Measurements from ENCODE around the gene ADAM19.

The ADAM19 gene

DNA sequence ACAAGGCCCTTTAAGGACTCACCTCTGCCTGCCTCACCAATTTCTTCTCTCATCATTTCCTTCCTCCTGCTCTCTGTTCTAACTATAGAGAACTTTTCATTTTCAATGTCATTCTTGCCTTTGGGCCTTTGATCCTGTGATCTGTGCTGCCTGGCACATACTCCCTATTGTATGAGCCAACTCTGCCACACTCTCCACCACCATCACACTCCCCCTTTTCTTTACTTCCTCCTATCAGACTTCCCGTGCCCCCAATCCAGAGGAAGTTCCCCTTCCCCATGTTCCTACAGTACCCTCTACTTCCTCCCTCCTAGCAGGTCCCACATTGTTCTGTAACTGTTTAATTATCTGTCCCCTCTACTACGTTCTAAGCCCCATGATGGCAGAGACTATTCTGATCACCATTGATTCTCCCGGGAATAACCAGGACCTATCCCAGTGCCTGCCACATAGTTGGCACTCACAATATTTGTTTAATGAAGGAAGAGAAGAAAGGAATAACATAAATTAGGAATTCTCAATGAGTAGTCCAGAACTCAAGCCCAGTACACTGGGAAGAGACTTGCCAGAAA is 27.5 kb downstream of the ADAM19 start:
- TF ChIP-seq, protein P1, sequence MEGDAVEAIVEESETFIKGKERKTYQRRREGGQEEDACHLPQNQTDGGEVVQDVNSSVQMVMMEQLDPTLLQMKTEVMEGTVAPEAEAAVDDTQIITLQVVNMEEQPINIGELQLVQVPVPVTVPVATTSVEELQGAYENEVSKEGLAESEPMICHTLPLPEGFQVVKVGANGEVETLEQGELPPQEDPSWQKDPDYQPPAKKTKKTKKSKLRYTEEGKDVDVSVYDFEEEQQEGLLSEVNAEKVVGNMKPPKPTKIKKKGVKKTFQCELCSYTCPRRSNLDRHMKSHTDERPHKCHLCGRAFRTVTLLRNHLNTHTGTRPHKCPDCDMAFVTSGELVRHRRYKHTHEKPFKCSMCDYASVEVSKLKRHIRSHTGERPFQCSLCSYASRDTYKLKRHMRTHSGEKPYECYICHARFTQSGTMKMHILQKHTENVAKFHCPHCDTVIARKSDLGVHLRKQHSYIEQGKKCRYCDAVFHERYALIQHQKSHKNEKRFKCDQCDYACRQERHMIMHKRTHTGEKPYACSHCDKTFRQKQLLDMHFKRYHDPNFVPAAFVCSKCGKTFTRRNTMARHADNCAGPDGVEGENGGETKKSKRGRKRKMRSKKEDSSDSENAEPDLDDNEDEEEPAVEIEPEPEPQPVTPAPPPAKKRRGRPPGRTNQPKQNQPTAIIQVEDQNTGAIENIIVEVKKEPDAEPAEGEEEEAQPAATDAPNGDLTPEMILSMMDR (IDR thresholded peaks at IDR 0.05), result no peak
- Histone ChIP-seq H3K9me3 (no peaks in the 10 kb centered on the region), H3K4me1 (ENCODE audit: control insufficient read depth in 1 of 2, insufficient read depth in 1 of 2, low read depth in 1 of 2, low read length in 1 of 2) (peaks cover 63 to 81% of the 10 kb centered on the region in 2 experiments), H3K27me3 (no peaks in the 10 kb centered on the region), H3K36me3 (no peaks in the 10 kb centered on the region), H3K27ac (peak overlapping the region; percentile 83), H3K4me3 (ENCODE audit: low read depth in 1 of 2, low read length in 1 of 2) (peak overlapping the region in 1 of 2 experiments; percentile 39)

DNA sequence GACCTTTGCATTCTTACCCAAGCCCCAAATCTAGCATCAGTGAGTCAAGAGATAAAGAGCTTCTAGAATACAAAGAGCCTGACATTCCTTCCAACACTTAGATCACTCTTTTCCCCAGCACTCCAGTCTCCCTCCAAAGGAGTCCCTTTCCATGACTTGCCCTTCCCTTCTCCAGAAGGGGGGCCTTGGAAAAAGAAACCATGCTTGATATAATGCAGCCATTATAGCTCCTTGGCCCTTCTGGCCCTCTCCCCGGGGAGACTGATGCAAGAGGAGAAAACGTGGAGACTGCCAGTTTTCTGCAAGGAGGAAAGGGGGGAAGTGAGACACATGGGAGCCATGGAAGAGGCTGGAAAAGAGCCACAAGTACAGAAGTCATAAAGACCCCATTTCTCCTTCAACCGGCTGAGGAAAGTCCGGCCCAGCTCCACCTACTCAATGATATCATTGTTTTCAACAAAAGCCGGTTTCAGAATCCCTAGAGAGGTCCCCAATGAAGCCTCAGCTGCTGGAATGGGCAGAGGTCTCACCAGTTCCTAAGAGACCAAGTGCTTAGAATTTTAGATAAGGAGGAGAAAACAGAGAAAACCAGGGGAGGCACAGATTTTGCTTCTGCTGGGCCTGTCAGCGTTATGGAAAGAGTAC is 29.0 kb downstream of the ADAM19 start:
- Histone ChIP-seq H3K27me3 (no peaks in the 10 kb centered on the region), H3K36me3 (no peaks in the 10 kb centered on the region), H3K27ac (peak overlapping the region; percentile 83), H3K9me3 (no peaks in the 10 kb centered on the region), H3K4me1 (ENCODE audit: control insufficient read depth in 1 of 2, insufficient read depth in 1 of 2, low read depth in 1 of 2, low read length in 1 of 2) (peaks cover 76 to 92% of the 10 kb centered on the region in 2 experiments), H3K4me3 (ENCODE audit: low read depth in 1 of 2, low read length in 1 of 2) (no peak overlapping the region)
- TF ChIP-seq, protein P1 (IDR thresholded peaks at IDR 0.05), result no peak

DNA sequence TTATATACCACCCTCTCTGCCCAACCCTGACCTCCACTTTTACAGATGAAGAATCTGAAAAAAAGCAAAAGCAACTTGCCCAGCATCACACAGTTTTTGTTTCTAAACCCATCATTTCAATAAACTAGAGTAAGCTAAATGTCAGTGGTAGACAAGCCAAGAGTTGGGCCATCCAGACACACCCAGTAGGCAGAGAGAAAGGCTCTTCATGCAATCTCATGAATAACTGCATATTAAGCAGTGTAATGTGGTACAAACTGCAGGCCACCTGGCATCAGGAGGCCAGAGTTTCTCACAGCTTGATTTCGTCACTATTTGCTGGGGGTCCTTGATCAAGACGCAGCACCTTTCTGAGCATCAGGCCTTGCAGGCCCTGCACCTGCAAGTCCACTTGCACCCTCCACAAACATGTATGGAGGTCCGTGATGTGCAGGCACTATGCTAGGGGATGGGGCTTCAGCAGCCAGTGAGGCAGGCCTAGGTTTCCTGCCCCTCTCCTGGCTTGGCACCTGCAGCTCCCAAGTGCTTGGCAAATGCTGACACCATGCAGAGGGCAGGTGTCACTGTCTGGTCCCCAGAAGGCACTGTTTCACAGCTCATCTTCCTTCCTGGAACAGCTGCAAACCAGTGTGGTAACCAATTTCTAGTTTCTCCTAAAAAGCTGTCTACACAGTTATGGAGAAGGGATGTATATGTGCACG is 29.8 kb downstream of the ADAM19 start:
- H3K27ac ChIP-seq, result peak overlapping the region; percentile 83
- H3K4me3 ChIP-seq (ENCODE audit: low read depth in 1 of 2, low read length in 1 of 2), result peak overlapping the region in 1 of 2 experiments; percentile 25
- H3K36me3 ChIP-seq, result no peaks in the 10 kb centered on the region
- H3K4me1 ChIP-seq (ENCODE audit: control insufficient read depth in 1 of 2, insufficient read depth in 1 of 2, low read depth in 1 of 2, low read length in 1 of 2), result peaks cover 84 to 97% of the 10 kb centered on the region in 2 experiments
- no peaks in the 10 kb centered on the region for H3K27me3 ChIP-seq
- H3K9me3 ChIP-seq, result no peaks in the 10 kb centered on the region
- TF ChIP-seq, protein P1 (IDR thresholded peaks at IDR 0.05), result no peak

DNA sequence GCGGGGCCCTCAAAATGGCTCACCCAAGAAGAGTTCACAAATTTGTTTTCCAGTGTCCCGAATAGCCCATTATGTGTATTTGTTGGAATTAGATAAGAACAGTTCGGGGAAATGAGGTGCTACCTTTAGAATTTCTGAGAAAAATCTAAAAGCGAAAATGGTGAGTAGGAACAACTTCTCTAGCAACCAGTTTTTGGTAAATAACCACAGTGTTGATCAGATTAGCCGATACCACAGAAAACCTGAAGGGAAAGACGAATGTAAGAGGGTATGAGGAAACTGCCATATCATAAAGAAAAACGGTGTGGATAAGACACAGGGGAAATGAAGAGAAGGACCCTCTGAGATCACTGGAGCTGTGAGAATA is 31.0 kb downstream of the ADAM19 start:
- no peaks in the 10 kb centered on the region for H3K9me3 ChIP-seq
- peaks cover 96 to 99% of the 10 kb centered on the region in 2 experiments for H3K4me1 ChIP-seq (ENCODE audit: control insufficient read depth in 1 of 2, insufficient read depth in 1 of 2, low read depth in 1 of 2, low read length in 1 of 2)
- H3K36me3 ChIP-seq, result no peaks in the 10 kb centered on the region
- H3K4me3 ChIP-seq (ENCODE audit: low read depth in 1 of 2, low read length in 1 of 2), result peak overlapping the region; percentile 25 to 32
- H3K27me3 ChIP-seq, result no peaks in the 10 kb centered on the region
- TF ChIP-seq, protein P1 (IDR thresholded peaks at IDR 0.05), result no peak
- peak overlapping the region; percentile 83 for H3K27ac ChIP-seq

DNA sequence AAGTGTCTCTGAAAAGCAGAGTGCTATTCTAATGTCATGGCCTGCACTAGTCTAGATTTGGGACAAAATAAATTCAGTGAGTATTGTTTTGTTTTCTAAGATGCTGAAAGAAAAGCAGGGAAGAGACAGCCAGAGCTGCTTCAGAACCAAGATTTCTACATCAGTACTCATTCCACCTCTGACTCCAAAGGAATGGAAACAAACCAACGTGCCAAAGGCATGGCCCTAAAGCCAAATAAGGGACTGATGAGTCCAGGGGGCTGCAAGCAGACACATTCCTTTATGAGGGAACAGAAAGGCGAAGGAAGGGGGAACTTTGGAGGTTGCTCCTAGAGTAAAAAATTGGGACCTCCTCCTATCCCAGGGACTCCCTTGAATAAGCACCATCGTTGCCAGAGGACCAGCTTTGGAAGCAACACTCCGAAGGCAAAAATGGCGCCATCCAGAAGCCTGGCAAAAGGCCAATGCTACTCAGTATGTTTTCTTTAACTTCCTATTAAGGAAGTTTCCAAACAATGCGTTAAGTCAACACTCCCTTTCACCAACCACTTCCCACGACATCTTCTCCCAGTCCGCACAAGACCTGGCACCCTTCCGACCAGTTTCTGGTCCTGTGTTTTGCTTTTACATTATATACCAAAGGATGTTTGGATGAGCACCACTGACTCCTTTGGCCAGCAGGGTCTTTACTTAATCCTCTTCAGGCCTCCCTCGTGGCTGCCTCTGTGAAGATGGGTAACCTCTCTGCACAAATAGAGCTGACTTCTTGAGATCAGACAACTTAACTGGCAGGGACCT is 31.6 kb downstream of the ADAM19 start:
- Histone ChIP-seq H3K4me3 (ENCODE audit: low read depth in 1 of 2, low read length in 1 of 2) (peak overlapping the region; percentile 25 to 32), H3K4me1 (ENCODE audit: control insufficient read depth in 1 of 2, insufficient read depth in 1 of 2, low read depth in 1 of 2, low read length in 1 of 2) (peaks cover 95 to 97% of the 10 kb centered on the region in 2 experiments), H3K9me3 (no peaks in the 10 kb centered on the region), H3K27me3 (no peaks in the 10 kb centered on the region), H3K36me3 (no peaks in the 10 kb centered on the region), H3K27ac (peak overlapping the region; percentile 83)
- TF ChIP-seq, protein P1 (IDR thresholded peaks at IDR 0.05), result no peak
